ENCODE measurements around the gene POLR1B. TPM values are rescaled to one million over a fixed set of nuclear protein-coding genes. Genes with fewer than 3 reads are reported as not detected.
A peak's percentile ranks its signal among the peaks of the same experiment; 100 is the strongest.
"Not testable (repeated sequence)": the region's sequence is repeated elsewhere in the genome, so short reads cannot be mapped to it uniquely, and the experiment has no call there.

The POLR1B gene
- total RNA-seq, 1 donor, result 10.5 TPM

- no peak for TF ChIP-seq CTCF (IDR thresholded peaks at IDR 0.05; ENCODE audit: extremely low read depth, low read depth, low read length)
- H3K27me3 ChIP-seq (ENCODE audit: insufficient read depth, low read length), result no peaks in the 10 kb centered on the region
- H2AFZ ChIP-seq (ENCODE audit: low read length), result no peak overlapping the region
- no peak overlapping the region for H3K4me3 ChIP-seq (ENCODE audit: insufficient read depth, low read length)
- no peaks in the 10 kb centered on the region for H3K4me1 ChIP-seq (ENCODE audit: insufficient read depth, low read length)
- H3K79me2 ChIP-seq (ENCODE audit: insufficient read depth, low read length), result no peaks in the 10 kb centered on the region
- no peak for DNase-seq (ENCODE audit: insufficient read length, low spot score, missing footprints)
- no peaks in the 10 kb centered on the region for H3K9me3 ChIP-seq (ENCODE audit: low read depth, low read length)
- no peak overlapping the region for H3K27ac ChIP-seq (ENCODE audit: low read depth, low read length)
- no peaks in the 10 kb centered on the region for H4K20me1 ChIP-seq (ENCODE audit: insufficient read depth, low read length)
- no peak overlapping the region for H3K4me2 ChIP-seq (ENCODE audit: insufficient read depth, low read length)
- H3K36me3 ChIP-seq (ENCODE audit: insufficient read depth, low read length), result no peaks in the 10 kb centered on the region
Observed at GRCh38 chr2:112615051-112615450, 72.8 kb downstream of the POLR1B start.

GRCh38 chr2:112615798-112616197, 73.5 kb downstream of the POLR1B start:
- H3K27me3 ChIP-seq (ENCODE audit: insufficient read depth, low read length); H2AFZ ChIP-seq (ENCODE audit: low read length); H4K20me1 ChIP-seq (ENCODE audit: insufficient read depth, low read length); H3K27ac ChIP-seq (ENCODE audit: low read depth, low read length); H3K36me3 ChIP-seq (ENCODE audit: insufficient read depth, low read length); H3K4me1 ChIP-seq (ENCODE audit: insufficient read depth, low read length); H3K4me3 ChIP-seq (ENCODE audit: insufficient read depth, low read length); H3K4me2 ChIP-seq (ENCODE audit: insufficient read depth, low read length); H3K79me2 ChIP-seq (ENCODE audit: insufficient read depth, low read length); H3K9me3 ChIP-seq (ENCODE audit: low read depth, low read length); DNase-seq (ENCODE audit: insufficient read length, low spot score, missing footprints): not testable (repeated sequence)

GRCh38 chr2:112618383-112618782, 76.1 kb downstream of the POLR1B start:
- no peak overlapping the region for H3K27ac ChIP-seq (ENCODE audit: low read depth, low read length)
- H3K4me1 ChIP-seq (ENCODE audit: insufficient read depth, low read length), result peaks cover 10% of the 10 kb centered on the region
- no peak overlapping the region for H2AFZ ChIP-seq (ENCODE audit: low read length)
- H3K36me3 ChIP-seq (ENCODE audit: insufficient read depth, low read length), result no peaks in the 10 kb centered on the region
- DNase-seq (ENCODE audit: insufficient read length, low spot score, missing footprints), result no peak
- TF ChIP-seq CTCF (IDR thresholded peaks at IDR 0.05; ENCODE audit: extremely low read depth, low read depth, low read length), result no peak
- H3K9me3 ChIP-seq (ENCODE audit: low read depth, low read length), result no peaks in the 10 kb centered on the region
- no peaks in the 10 kb centered on the region for H3K27me3 ChIP-seq (ENCODE audit: insufficient read depth, low read length)
- no peaks in the 10 kb centered on the region for H3K79me2 ChIP-seq (ENCODE audit: insufficient read depth, low read length)
- H3K4me2 ChIP-seq (ENCODE audit: insufficient read depth, low read length), result no peak overlapping the region
- H4K20me1 ChIP-seq (ENCODE audit: insufficient read depth, low read length), result no peaks in the 10 kb centered on the region
- H3K4me3 ChIP-seq (ENCODE audit: insufficient read depth, low read length), result no peak overlapping the region

GRCh38 chr2:112621790-112622527, 79.7 kb downstream of the POLR1B start:
- no peaks in the 10 kb centered on the region for H3K27me3 ChIP-seq (ENCODE audit: insufficient read depth, low read length)
- H4K20me1 ChIP-seq (ENCODE audit: insufficient read depth, low read length), result no peaks in the 10 kb centered on the region
- H3K36me3 ChIP-seq (ENCODE audit: insufficient read depth, low read length), result no peaks in the 10 kb centered on the region
- H3K4me3 ChIP-seq (ENCODE audit: insufficient read depth, low read length), result peak overlapping the region; percentile 23
- no peak overlapping the region for H2AFZ ChIP-seq (ENCODE audit: low read length)
- H3K4me1 ChIP-seq (ENCODE audit: insufficient read depth, low read length), result peaks cover 35% of the 10 kb centered on the region
- DNase-seq (ENCODE audit: insufficient read length, low spot score, missing footprints), result peak; percentile 41
- no peak for TF ChIP-seq CTCF (IDR thresholded peaks at IDR 0.05; ENCODE audit: extremely low read depth, low read depth, low read length)
- peak overlapping the region; percentile 78 for H3K27ac ChIP-seq (ENCODE audit: low read depth, low read length)
- no peaks in the 10 kb centered on the region for H3K79me2 ChIP-seq (ENCODE audit: insufficient read depth, low read length)
- peak overlapping the region; percentile 66 for H3K4me2 ChIP-seq (ENCODE audit: insufficient read depth, low read length)
- H3K9me3 ChIP-seq (ENCODE audit: low read depth, low read length), result no peaks in the 10 kb centered on the region

All from osteoblast (primary cell).